Common myeloid progenitor, CD34-positive (primary cell): ENCODE results near the gene ANKRD11.

Experiments used
- CTCF ChIA-PET: fragments of 350-600 bp; sonication (Branson Sonifier 250); formaldehyde crosslinking; loops from one replicate; lab custom pipeline; 2021; ENCODE audit warnings: antibody characterized with exemption; lab: Charles Lee
- POLR2A ChIA-PET: fragments of 350-600 bp; sonication (Branson Sonifier 250); formaldehyde crosslinking; loops from one replicate; lab custom pipeline; 2021; ENCODE audit warnings: antibody characterized with exemption; lab: Charles Lee
- DNase-seq, 3 donors: peaks; one replicate each; pipeline versions ENCODE4 v3.0.0 to v3.0.0-alpha.2; 2013
- H3K27ac ChIP-seq, 2 experiments: 1 replicate in 1 of 2; 2 replicates in 1 of 2; pipeline ENCODE4 v1.7.0; 2013; ENCODE audit warnings: inconsistent platforms in 2 of 2, low read length in 2 of 2, mild to moderate bottlenecking in 2 of 2, low read depth in 1 of 2, moderate library complexity in 1 of 2; ENCODE audit not compliant: severe bottlenecking in 2 of 2, insufficient read depth in 1 of 2, poor library complexity in 1 of 2
- H3K27me3 ChIP-seq, 5 experiments: replicated peaks in 2 of 5; 1 replicate in 3 of 5; 2 replicates in 2 of 5; pipeline versions ENCODE4 v1.6.1 to v1.7.0; 2013; ENCODE audit warnings: low read length in 4 of 5, mild to moderate bottlenecking in 2 of 5, moderate library complexity in 2 of 5, inconsistent platforms in 1 of 5; ENCODE audit not compliant: insufficient read depth in 5 of 5, control insufficient read depth in 4 of 5
- H3K36me3 ChIP-seq, 4 experiments: 1 replicate in 2 of 4; 2 replicates in 2 of 4; pipeline versions ENCODE4 v1.6.1 to v1.7.0; 2013; ENCODE audit warnings: low read length in 3 of 4, control low read depth in 1 of 4, mild to moderate bottlenecking in 1 of 4; ENCODE audit not compliant: control insufficient read depth in 4 of 4, insufficient read depth in 4 of 4
- H3K4me1 ChIP-seq, 4 experiments: 1 replicate in 3 of 4; 2 replicates in 1 of 4; pipeline versions ENCODE4 v1.6.1 to v1.7.1; 2013; ENCODE audit warnings: low read length in 3 of 4, mild to moderate bottlenecking in 3 of 4, control low read depth in 1 of 4, inconsistent platforms in 1 of 4, moderate library complexity in 1 of 4; ENCODE audit not compliant: control insufficient read depth in 4 of 4, insufficient read depth in 4 of 4; ENCODE audit errors: control extremely low read depth in 1 of 4
- H3K4me3 ChIP-seq, 7 experiments: 1 replicate in 4 of 7; 2 replicates in 3 of 7; pipeline versions ENCODE4 v1.5.1 to v1.7.0; 2013; ENCODE audit warnings: mild to moderate bottlenecking in 7 of 7, low read length in 6 of 7, moderate library complexity in 6 of 7, inconsistent platforms in 2 of 7, low read depth in 2 of 7, control low read depth in 1 of 7; ENCODE audit not compliant: insufficient read depth in 4 of 7, control insufficient read depth in 1 of 7; ENCODE audit errors: extremely low read depth in 1 of 7
- H3K9me3 ChIP-seq, 5 experiments: 1 replicate in 4 of 5; 2 replicates in 1 of 5; pipeline versions ENCODE4 v1.6.1 to v1.7.1; 2013; ENCODE audit warnings: low read length in 4 of 5, mild to moderate bottlenecking in 2 of 5, inconsistent platforms in 1 of 5, low read depth in 1 of 5, moderate library complexity in 1 of 5; ENCODE audit not compliant: control insufficient read depth in 4 of 5, insufficient read depth in 2 of 5; ENCODE audit errors: control extremely low read depth in 1 of 5
- WGBS: methylation state at CpG from one replicate; pipeline ENCODE4 v1.1.5; 2013; ENCODE audit not compliant: insufficient coverage; 5-methylcytosine and 5-hydroxymethylcytosine counted together

ANKRD11 gene

DNA sequence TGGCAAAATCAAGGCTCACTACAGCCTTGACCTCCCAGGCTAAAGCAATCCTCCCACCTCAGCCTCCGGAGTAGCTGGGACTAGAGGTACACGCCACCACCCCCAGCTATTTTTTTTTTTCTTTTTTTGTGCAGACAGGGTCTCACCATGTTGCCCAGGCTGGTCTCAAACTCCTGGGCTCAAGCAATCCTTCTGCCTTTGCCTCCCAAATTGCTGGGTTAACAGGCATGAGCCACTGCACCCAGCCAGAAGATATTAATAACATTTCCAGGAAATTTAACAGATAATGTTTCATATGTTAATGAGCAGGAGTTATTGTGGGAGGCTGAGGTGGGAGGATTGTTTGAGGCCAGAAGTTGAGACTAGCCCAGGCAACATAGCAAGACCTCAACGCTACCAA, 9.4 kb upstream of the ANKRD11 start:
- H3K27ac ChIP-seq, result no peak overlapping the region
- H3K4me3 ChIP-seq, result no peak overlapping the region
- no peaks in the 10 kb centered on the region for H3K9me3 ChIP-seq
- H3K27me3 ChIP-seq, result no peaks in the 10 kb centered on the region
- ChIA-PET CTCF (interaction anchor here (1.3 kb wide), 1 partner anchor 8 kb away, joined by 4 read pairs; the partner anchor contains the start of gene SPG7), POLR2A (no interaction called here)
- WGBS, result 100% methylated on average over 1 of the region's 3 CpGs
- no peak for DNase-seq
- peaks cover 0 to 7% (median 3%) of the 10 kb centered on the region in 4 experiments for H3K36me3 ChIP-seq
- peaks cover 0 to 3% (median 0%) of the 10 kb centered on the region in 4 experiments for H3K4me1 ChIP-seq

GRCh38 chr16:89498839-89499238, 8.5 kb upstream of the ANKRD11 start:
- Histone ChIP-seq H3K9me3 (no peaks in the 10 kb centered on the region), H3K27ac (no peak overlapping the region), H3K4me3 (no peak overlapping the region), H3K27me3 (no peaks in the 10 kb centered on the region), H3K4me1 (peaks cover 0 to 3% (median 0%) of the 10 kb centered on the region in 4 experiments), H3K36me3 (peaks cover 0 to 7% (median 3%) of the 10 kb centered on the region in 4 experiments)
- CTCF ChIA-PET, result interaction anchor here (1.3 kb wide), 1 partner anchor 9 kb away, joined by 4 read pairs; the partner anchor contains the start of gene SPG7
- POLR2A ChIA-PET, result no interaction called here
- DNase-seq, result no peak
- WGBS, result 93% methylated on average over 8 of the region's 10 CpGs

- POLR2A ChIA-PET, result no interaction called here
- Histone ChIP-seq H3K27me3 (no peaks in the 10 kb centered on the region), H3K9me3 (no peaks in the 10 kb centered on the region), H3K4me1 (peaks cover 0 to 17% (median 13%) of the 10 kb centered on the region in 4 experiments), H3K36me3 (peaks cover 2 to 12% (median 5%) of the 10 kb centered on the region in 4 experiments), H3K4me3 (no peak overlapping the region), H3K27ac (no peak overlapping the region)
- CTCF ChIA-PET, result interaction anchor here (0.7 to 2.3 kb wide), 4 partner anchors 8 to 124 kb away, joined by 3 to 16 read pairs (median 4); partner anchors contain the start of gene SPG7
- WGBS, result 81% methylated on average over 3 of the region's 3 CpGs
- no peak for DNase-seq
Observed at GRCh38 chr16:89495121-89495520, 4.8 kb upstream of the ANKRD11 start.

GRCh38 chr16:89493776-89494175, 3.4 kb upstream of the ANKRD11 start:
- Histone ChIP-seq H3K27ac (no peak overlapping the region), H3K36me3 (peaks cover 2 to 9% (median 4%) of the 10 kb centered on the region in 4 experiments), H3K27me3 (no peaks in the 10 kb centered on the region), H3K4me1 (peaks cover under 1 to 20% (median 15%) of the 10 kb centered on the region in 4 experiments), H3K9me3 (no peaks in the 10 kb centered on the region), H3K4me3 (no peak overlapping the region)
- ChIA-PET CTCF (no interaction called here), POLR2A (no interaction called here)
- 97% methylated on average over 2 of the region's 5 CpGs for WGBS
- no peak for DNase-seq

DNA sequence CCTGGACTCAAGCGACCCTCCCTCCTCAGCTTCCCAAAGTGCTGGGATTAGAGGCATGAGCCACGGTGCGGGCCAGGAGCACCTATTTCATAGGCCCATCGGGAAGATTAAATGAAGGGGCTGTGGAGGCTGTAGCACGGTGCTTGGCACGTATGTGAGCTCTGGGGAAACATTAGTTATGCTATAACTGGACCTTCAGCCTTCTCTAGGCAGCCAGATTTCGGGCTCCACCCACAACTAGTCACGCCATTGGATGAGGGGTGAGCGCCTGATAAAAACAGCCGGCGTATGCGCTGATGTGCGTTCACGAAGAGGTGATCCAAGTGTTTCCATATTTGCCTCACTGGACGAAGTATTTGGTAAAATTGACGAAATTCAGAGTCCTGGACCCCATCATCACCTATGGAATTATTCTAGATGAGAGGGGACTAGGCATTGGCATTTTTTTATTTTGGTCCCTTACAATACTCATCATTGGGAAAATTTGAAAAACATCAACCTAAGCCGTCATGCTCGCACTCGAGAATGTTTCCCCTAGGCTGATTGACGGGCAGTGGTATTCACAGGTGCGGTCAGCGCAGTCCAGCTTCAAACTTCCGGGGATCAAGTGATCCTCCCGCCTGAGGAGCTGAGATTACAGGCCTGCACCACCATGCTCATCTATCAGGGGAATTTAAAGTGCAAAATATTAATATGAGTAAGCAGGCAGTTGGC, 1.8 kb upstream of the ANKRD11 start:
- CTCF ChIA-PET, result interaction anchor here (1.6 kb wide), 2 partner anchors 12 to 15 kb away, joined by 4 to 7 read pairs; no protein-coding TSS in a partner anchor
- Histone ChIP-seq H3K9me3 (no peaks in the 10 kb centered on the region), H3K36me3 (peaks cover 2 to 8% (median 3%) of the 10 kb centered on the region in 4 experiments), H3K27me3 (no peaks in the 10 kb centered on the region), H3K4me3 (peak overlapping the region in 6 of 7 experiments; percentile 73 to 92 (median 84)), H3K4me1 (peaks cover 9 to 36% (median 31%) of the 10 kb centered on the region in 4 experiments), H3K27ac (peak overlapping the region in 1 of 2 experiments; percentile 93)
- WGBS, result 95% methylated on average over 15 of the region's 24 CpGs
- DNase-seq, result no peak
- POLR2A ChIA-PET, result no interaction called here

- no peaks in the 10 kb centered on the region for H3K9me3 ChIP-seq
- H3K4me3 ChIP-seq, result peak overlapping the region; percentile 73 to 95 (median 86)
- H3K36me3 ChIP-seq, result peaks cover 2 to 8% (median 4%) of the 10 kb centered on the region in 4 experiments
- DNase-seq, result peak; percentile 30 to 74 (median 66)
- WGBS, result 2% methylated on average over 19 of the region's 22 CpGs
- H3K27me3 ChIP-seq, result no peaks in the 10 kb centered on the region
- H3K27ac ChIP-seq, result peak overlapping the region; percentile 76 to 93
- ChIA-PET POLR2A (interaction anchor here (1.0 kb wide), 1 partner anchor 175 kb away, joined by 4 read pairs; no protein-coding TSS in a partner anchor), CTCF (interaction anchor here (1.6 kb wide), 2 partner anchors 12 to 16 kb away, joined by 4 to 7 read pairs; no protein-coding TSS in a partner anchor)
- H3K4me1 ChIP-seq, result peaks cover 14 to 43% (median 35%) of the 10 kb centered on the region in 4 experiments
Observed at GRCh38 chr16:89491238-89491869, 993 bp upstream of the ANKRD11 start.
